ENCODE measurements around the gene ANO9. TPM values are rescaled to one million over a fixed set of nuclear protein-coding genes. Genes with fewer than 3 reads are reported as not detected.
A peak's percentile ranks its signal among the peaks of the same experiment; 100 is the strongest.

ANO9 gene
- total RNA-seq, 2 donors from 2014 or later: 0.11 to 0.75 TPM

DNA sequence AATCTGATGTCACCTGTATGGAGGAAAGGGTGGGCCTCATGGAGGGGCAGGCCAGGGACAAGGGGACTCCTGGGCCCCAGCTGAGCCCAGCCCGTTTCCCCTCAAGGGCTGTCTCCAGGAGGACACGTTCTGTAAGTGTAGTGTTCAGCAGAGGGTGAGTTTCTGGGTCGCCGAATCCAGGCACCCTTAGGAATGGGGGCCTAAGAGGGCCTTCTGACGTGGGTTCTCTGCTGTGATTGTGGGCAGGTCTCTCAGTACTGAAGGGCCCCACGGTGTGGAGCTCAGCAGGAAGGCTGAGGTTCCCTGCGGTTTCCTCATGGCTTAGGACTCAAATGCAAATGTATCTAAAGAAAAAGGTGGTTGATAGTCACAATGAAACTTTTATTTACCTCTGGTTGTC, 14.7 kb upstream of the ANO9 start:
- Histone ChIP-seq H3K9me3 (no peaks in the 10 kb centered on the region), H3K4me3 (no peak overlapping the region), H3K27me3 (no peaks in the 10 kb centered on the region), H3K36me3 (peaks cover 20% of the 10 kb centered on the region), H3K27ac (peak overlapping the region in 1 of 2 donors; percentile 37), H3K4me1 (peaks cover 0 to 40% of the 10 kb centered on the region in 2 donors)
- no peak for TF ChIP-seq CTCF (IDR thresholded peaks at IDR 0.05)
- DNase-seq (ENCODE audit: low spot score): no peak

- TF ChIP-seq CTCF (IDR thresholded peaks at IDR 0.05): no peak
- DNase-seq (ENCODE audit: low spot score): no peak
- peaks cover 20% of the 10 kb centered on the region for H3K36me3 ChIP-seq
- no peaks in the 10 kb centered on the region for H3K27me3 ChIP-seq
- no peak overlapping the region for H3K4me3 ChIP-seq
- H3K4me1 ChIP-seq: peaks cover 0 to 40% of the 10 kb centered on the region in 2 donors
- no peaks in the 10 kb centered on the region for H3K9me3 ChIP-seq
- H3K27ac ChIP-seq: peak overlapping the region; percentile 41 to 54
These were observed 13.8 kb upstream of the ANO9 start for GRCh38 chr11:455566-456147.

- no peak for DNase-seq (ENCODE audit: low spot score)
- H3K4me3 ChIP-seq: no peak overlapping the region
- peak overlapping the region; percentile 41 to 54 for H3K27ac ChIP-seq
- peaks cover 0 to 34% of the 10 kb centered on the region in 2 donors for H3K4me1 ChIP-seq
- TF ChIP-seq CTCF (IDR thresholded peaks at IDR 0.05): no peak
- no peaks in the 10 kb centered on the region for H3K27me3 ChIP-seq
- H3K9me3 ChIP-seq: no peaks in the 10 kb centered on the region
- peaks cover 16% of the 10 kb centered on the region for H3K36me3 ChIP-seq
These were observed 13.2 kb upstream of the ANO9 start for GRCh38 chr11:454801-455565.

DNA sequence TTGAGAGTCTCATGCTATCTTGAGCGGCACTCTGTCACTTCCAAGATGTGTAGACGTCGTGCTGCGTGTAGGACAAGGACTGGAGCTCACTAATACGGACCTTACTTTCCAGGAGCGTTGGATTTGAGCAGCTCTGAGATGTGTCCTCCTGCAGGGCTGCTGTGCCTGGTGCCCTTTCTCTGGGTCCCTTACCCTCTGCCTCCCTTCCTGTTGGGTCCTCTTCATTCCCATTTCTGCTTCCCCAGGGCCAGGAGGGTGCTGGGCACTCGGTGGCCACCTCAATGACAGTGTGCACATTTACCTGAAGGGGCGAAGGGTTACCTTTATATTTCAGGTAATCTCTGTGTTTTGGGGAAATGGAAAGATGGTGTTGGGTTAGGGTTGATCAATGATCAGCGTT, 12.2 kb upstream of the ANO9 start:
- DNase-seq (ENCODE audit: low spot score): no peak
- Histone ChIP-seq H3K27ac (no peak overlapping the region), H3K4me1 (peaks cover 4 to 36% of the 10 kb centered on the region in 2 donors), H3K9me3 (no peaks in the 10 kb centered on the region), H3K36me3 (peaks cover 16% of the 10 kb centered on the region), H3K27me3 (no peaks in the 10 kb centered on the region), H3K4me3 (no peak overlapping the region)
- no peak for TF ChIP-seq CTCF (IDR thresholded peaks at IDR 0.05)

DNA sequence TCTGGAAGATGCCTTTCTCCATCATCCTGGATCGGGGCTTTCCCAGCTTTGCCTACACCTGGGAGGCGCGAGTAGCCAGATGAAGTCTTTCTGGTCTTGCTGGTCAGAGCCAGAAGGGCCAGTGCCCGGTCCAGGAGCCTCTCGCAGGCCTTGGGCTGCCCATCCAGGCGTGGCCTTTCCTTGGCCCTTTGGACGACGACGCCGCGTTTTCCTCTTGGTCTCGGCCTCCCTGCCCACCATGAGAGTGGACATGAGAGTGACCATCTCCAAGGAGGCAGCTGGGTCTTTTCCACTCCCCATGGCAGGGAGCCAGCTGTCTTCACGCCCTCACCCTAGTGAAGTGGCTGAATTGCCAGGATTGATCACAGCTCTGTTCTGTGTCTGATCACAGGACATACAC, 11.8 kb upstream of the ANO9 start:
- DNase-seq (ENCODE audit: low spot score): no peak
- peaks cover 4 to 41% of the 10 kb centered on the region in 2 donors for H3K4me1 ChIP-seq
- H3K9me3 ChIP-seq: no peaks in the 10 kb centered on the region
- H3K4me3 ChIP-seq: no peak overlapping the region
- H3K36me3 ChIP-seq: peaks cover 16% of the 10 kb centered on the region
- no peaks in the 10 kb centered on the region for H3K27me3 ChIP-seq
- no peak overlapping the region for H3K27ac ChIP-seq
- TF ChIP-seq CTCF (IDR thresholded peaks at IDR 0.05): no peak

All from right atrium auricular region (tissue), 2 donors.